K562 (cell line): Measurements from ENCODE around the gene LYST.

Source experiments
- CTCF ChIP-seq, 3 experiments: IDR thresholded peaks in 2 of 3; conservative IDR thresholded peaks in 1 of 3; 2 replicates each; pipeline ENCODE4 v1.5.1; 2011 to 2012; ENCODE audit warnings: low read length in 3 of 3, mild to moderate bottlenecking in 3 of 3, control low read depth in 2 of 3, improper control_type of control experiment in 1 of 3, inconsistent platforms in 1 of 3, low read depth in 1 of 3, mixed read lengths in 1 of 3, moderate library complexity in 1 of 3; ENCODE audit not compliant: insufficient read depth in 2 of 3
- EZH2 ChIP-seq: IDR thresholded peaks from 2 replicates; pipeline ENCODE4 v1.6.1; 2012; ENCODE audit warnings: low read depth, mild to moderate bottlenecking, inconsistent platforms, low read length, borderline replicate concordance
- NFE2 ChIP-seq: IDR thresholded peaks from 2 replicates; pipeline ENCODE4 v1.6.1; 2014; ENCODE audit warnings: antibody characterized with exemption, low read depth
- PTBP1 ChIP-seq: fragments of 200-400 bp; formaldehyde crosslinking; IDR thresholded peaks from 2 replicates; pipeline ENCODE4 v1.6.1; 2017; ENCODE audit warnings: low read depth, low read length
- SIN3A ChIP-seq, 2 experiments: fragments of 150-350 bp in 1 of 2; IDR thresholded peaks; 2 replicates each; pipeline ENCODE4 v1.6.1; 2011 to 2016; ENCODE audit warnings: borderline replicate concordance in 2 of 2, low read depth in 2 of 2, low read length in 2 of 2, mild to moderate bottlenecking in 2 of 2, moderate library complexity in 2 of 2; ENCODE audit not compliant: control insufficient read depth in 1 of 2
- ZNF12 ChIP-seq: sonication (generic); formaldehyde crosslinking; IDR thresholded peaks from 2 replicates; pipeline ENCODE4 v1.4.0; 2020; ENCODE audit warnings: mild to moderate bottlenecking, missing genetic modification reagents
- ZNF354B ChIP-seq: fragments of 250-450 bp; sonication (Bioruptor Pico); IDR thresholded peaks from 2 replicates; pipeline ENCODE4 v1.4.0; 2020

GRCh38 chr1:235737751-235738150, 129.0 kb downstream of the LYST start:
- TF ChIP-seq NFE2 = no peak
- no peak for TF ChIP-seq SIN3A (IDR thresholded peaks at IDR 0.05; ENCODE audit: borderline replicate concordance in 2 of 2, control insufficient read depth in 1 of 2, low read depth in 2 of 2, low read length in 2 of 2)
- TF ChIP-seq ZNF12 (CRISPR knock-in tag) = no peak
- TF ChIP-seq EZH2 = no peak
- no peak for TF ChIP-seq PTBP1
- TF ChIP-seq ZNF354B (CRISPR knock-in tag) = no peak
- no peak for TF ChIP-seq CTCF (IDR thresholded peaks at IDR 0.05 in 2 of 3, conservative IDR thresholded peaks at IDR 0.05 in 1 of 3; ENCODE audit: insufficient read depth in 2 of 3, low read depth in 1 of 3, low read length in 3 of 3)
